ENCODE data around the gene SGCA. TPM values are rescaled to one million over a fixed set of nuclear protein-coding genes. Genes with fewer than 3 reads are reported as not detected.

SGCA gene
- total RNA-seq, 1 experiment from 2014 or later, result 0.24 TPM

DNA sequence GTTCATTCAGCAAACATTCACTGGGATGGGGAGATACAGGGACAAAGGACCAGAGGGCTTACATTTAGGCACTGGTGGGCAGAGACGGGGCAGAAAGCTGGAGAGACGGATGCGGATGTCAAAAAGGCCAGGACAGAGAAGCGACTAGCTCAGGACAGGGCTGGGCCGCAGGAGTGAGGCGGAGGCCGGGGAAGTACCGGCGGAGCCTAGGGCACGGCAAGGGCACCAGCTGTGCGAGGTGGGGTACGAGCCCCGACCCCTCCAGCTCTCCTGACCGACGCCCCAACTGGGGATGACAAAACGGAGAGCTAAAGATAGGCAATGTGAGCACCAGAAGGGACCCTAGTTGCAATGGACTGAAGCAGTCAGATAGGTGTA is 3.9 kb upstream of the SGCA start:
- Mint-ChIP-seq H3K27ac (peak overlapping the region in 2 of 3 experiments; percentile 70 to 76; a peak in 5 of 7 replicates), H3K4me1 (peaks cover 10 to 31% of the 10 kb centered on the region in 2 experiments), H3K4me3 (peak overlapping the region; percentile 66 to 88), H3K9me3 (no peaks in the 10 kb centered on the region), H3K27me3 (ENCODE audit: low read depth) (peaks cover 32% of the 10 kb centered on the region), H3K36me3 (ENCODE audit: insufficient read depth in 1 of 3, low read depth in 3 of 3) (no peaks in the 10 kb centered on the region)
- H2BK20ac ChIP-seq (ENCODE audit: low read depth, low read length, poor library complexity, severe bottlenecking), result no peak overlapping the region
- peaks cover 13% of the 10 kb centered on the region for H3K23me2 ChIP-seq (ENCODE audit: insufficient read length, low read depth, low read length, poor library complexity, severe bottlenecking)
- no peaks in the 10 kb centered on the region; the same call in 1 of the 2 replicates for H3K27me3 ChIP-seq (ENCODE audit: insufficient read depth, low read length)
- H2AK5ac ChIP-seq (ENCODE audit: insufficient read length, low read length), result no peak overlapping the region
- H4K5ac ChIP-seq (ENCODE audit: insufficient read length, low read depth, low read length), result no peak overlapping the region
- no peak overlapping the region for H2BK12ac ChIP-seq (ENCODE audit: insufficient read length, low read depth, low read length)
- no peak overlapping the region for H3T11ph ChIP-seq (ENCODE audit: low read length)
- no peak overlapping the region for H2BK15ac ChIP-seq (ENCODE audit: low read depth, low read length)
- H3K14ac ChIP-seq (ENCODE audit: insufficient read depth, low read length), result 0 out of 2 replicates have a peak overlapping the region, but pooled peaks have one; percentile 18
- H4K8ac ChIP-seq (replicated peaks; ENCODE audit: insufficient read length, low read depth, low read length), result no peak overlapping the region
- TF ChIP-seq, protein P1, sequence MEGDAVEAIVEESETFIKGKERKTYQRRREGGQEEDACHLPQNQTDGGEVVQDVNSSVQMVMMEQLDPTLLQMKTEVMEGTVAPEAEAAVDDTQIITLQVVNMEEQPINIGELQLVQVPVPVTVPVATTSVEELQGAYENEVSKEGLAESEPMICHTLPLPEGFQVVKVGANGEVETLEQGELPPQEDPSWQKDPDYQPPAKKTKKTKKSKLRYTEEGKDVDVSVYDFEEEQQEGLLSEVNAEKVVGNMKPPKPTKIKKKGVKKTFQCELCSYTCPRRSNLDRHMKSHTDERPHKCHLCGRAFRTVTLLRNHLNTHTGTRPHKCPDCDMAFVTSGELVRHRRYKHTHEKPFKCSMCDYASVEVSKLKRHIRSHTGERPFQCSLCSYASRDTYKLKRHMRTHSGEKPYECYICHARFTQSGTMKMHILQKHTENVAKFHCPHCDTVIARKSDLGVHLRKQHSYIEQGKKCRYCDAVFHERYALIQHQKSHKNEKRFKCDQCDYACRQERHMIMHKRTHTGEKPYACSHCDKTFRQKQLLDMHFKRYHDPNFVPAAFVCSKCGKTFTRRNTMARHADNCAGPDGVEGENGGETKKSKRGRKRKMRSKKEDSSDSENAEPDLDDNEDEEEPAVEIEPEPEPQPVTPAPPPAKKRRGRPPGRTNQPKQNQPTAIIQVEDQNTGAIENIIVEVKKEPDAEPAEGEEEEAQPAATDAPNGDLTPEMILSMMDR (conservative IDR thresholded peaks at IDR 0.05), result no peak
- peak overlapping the region; percentile 5 for H3K18ac ChIP-seq (ENCODE audit: insufficient read length, low read depth, low read length)
- no peak overlapping the region for H3K56ac ChIP-seq (ENCODE audit: insufficient read length, low read depth, low read length)
- no peaks in the 10 kb centered on the region; the same call in 1 of the 2 replicates for H3K4me1 ChIP-seq (ENCODE audit: insufficient read depth, low read length)
- no peaks in the 10 kb centered on the region for H3K79me2 ChIP-seq (ENCODE audit: insufficient read depth, low read length)
- DNase-seq, result no peak
- H3K27ac ChIP-seq (ENCODE audit: insufficient read length, low read depth, low read length), result no peak overlapping the region
- no peaks in the 10 kb centered on the region for H3K9me3 ChIP-seq (ENCODE audit: control insufficient read depth, low read depth, low read length)
- H3K9ac ChIP-seq (ENCODE audit: extremely low read depth, insufficient read length, low read length), result no peak overlapping the region
- no peak overlapping the region for H2BK5ac ChIP-seq (ENCODE audit: insufficient read length, low read length)
- H2BK120ac ChIP-seq (ENCODE audit: low read depth, low read length, poor library complexity, severe bottlenecking), result no peak overlapping the region
- H4K91ac ChIP-seq (ENCODE audit: insufficient read length, low read depth, low read length), result no peak overlapping the region
- H2AFZ ChIP-seq (ENCODE audit: low read length), result peak overlapping the region; percentile 50
- no peak overlapping the region for H3K4ac ChIP-seq (ENCODE audit: low read depth, low read length)
- no peaks in the 10 kb centered on the region for H3K79me1 ChIP-seq (ENCODE audit: insufficient read depth, low read depth, low read length, poor library complexity, severe bottlenecking)
- no peak overlapping the region for H3K23ac ChIP-seq (ENCODE audit: insufficient read length, low read depth, low read length)
- peak overlapping the region; percentile 53 for H3K4me2 ChIP-seq (ENCODE audit: insufficient read depth, insufficient read length, low read length)
- no peaks in the 10 kb centered on the region for H4K20me1 ChIP-seq (ENCODE audit: control insufficient read depth, insufficient read depth, insufficient read length)
- WGBS (ENCODE audit: extremely low coverage, insufficient read length, low lambda C conversion rate), result no CpG with 5 or more reads among the region's 16 CpGs

Data from H9 (cell line).